GM19193 (cell line): ENCODE data around the gene GPANK1.

Source experiments
- POLR2A ChIP-seq: IDR thresholded peaks from 4 replicates; pipeline ENCODE4 v1.6.1; 2011; ENCODE audit not compliant: insufficient read depth, insufficient read length; ENCODE audit errors: extremely low read depth

The GPANK1 gene

DNA sequence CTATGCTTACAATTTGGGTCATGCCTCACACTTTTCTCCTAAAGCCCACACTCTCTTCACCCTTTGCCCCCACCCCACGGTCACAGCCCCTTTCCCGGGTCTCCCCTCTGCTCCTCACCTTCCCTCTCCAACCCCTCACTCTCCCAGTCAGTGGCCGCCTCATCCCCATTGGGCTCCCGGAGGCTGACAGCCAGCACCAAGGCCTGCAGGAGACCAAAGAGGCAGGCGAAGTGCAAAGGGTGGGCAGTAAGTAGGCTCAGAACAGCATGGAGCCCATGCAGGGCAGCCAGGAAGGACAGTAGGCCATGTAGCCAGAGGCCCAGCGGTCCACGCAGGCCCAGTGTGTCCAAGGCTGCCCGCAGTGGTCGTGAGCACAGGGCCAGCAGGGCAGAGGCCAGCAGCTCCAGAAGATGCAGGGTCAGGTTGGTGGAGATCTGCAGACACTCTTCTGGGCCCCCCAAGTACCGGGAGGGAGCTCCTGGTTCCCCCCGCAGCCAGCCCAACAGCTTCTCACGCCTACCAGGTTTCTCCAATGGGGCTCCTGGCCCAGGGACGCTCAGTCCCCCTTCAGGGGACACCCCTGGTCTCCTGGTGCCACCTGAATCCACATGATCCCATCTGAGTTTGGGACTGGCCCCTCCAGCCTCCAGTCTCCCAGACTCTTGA is 5.7 kb downstream of the GPANK1 start:
- TF ChIP-seq POLR2A, result no peak

DNA sequence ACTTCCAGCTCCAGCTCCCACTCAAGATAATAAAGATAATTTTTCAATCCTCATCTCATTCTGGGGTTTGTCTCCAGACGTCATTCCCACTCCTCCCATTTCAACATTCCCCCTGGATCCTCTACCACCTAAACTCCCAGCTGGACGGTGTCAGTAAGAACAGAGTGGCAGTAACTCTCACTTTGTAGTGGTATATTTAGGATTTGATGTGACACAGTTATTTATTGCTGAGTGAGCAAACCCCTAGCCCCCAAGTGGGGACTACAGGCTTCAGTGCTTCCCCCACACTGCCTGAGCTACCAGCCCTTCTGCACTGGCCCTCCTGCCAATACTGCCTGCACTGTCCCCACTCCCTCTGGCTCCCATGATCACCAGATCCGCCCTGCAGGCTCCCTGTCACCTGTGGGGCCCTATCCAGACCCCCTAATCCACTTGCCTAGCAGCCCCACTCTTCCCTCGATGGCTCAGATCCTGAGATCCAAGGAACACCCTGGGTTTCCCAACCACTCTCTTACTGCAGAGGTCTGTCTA is 6.6 kb downstream of the GPANK1 start:
- no peak for TF ChIP-seq POLR2A

DNA sequence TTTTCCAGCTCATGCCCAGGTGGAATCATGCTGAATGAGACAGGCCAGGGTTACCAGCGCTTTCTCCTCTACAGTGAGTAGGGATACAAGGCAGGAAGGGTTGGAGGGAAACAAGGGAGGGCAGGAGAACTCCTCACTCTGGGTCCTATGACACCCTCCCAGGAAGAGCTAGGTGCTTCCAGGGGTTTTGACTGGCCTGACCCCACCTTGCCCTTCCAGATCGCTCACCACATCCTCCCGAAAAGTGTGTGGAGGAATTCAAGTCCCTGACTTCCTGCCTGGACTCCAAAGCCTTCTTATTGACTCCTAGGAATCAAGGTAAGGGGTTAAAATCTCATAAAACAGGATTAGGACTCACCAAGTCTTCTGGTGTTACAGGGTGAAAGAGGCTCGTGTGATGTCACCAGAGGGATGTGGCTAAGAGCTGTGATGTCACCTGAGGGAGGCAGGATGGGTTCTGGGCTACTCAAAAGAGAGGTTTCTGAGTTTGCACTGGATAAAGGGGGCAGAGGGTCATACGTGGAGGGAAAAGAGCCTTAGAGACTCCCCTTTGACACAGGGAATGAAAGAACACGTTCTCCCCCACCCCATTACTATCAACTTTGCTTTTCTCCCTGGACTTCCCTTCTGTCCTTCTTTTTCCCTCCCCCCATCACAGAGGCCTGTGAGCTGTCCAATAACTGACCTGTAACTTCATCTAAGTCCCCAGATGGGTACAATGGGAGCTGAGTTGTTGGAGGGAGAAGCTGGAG is 7.2 kb downstream of the GPANK1 start:
- TF ChIP-seq POLR2A, result no peak

DNA sequence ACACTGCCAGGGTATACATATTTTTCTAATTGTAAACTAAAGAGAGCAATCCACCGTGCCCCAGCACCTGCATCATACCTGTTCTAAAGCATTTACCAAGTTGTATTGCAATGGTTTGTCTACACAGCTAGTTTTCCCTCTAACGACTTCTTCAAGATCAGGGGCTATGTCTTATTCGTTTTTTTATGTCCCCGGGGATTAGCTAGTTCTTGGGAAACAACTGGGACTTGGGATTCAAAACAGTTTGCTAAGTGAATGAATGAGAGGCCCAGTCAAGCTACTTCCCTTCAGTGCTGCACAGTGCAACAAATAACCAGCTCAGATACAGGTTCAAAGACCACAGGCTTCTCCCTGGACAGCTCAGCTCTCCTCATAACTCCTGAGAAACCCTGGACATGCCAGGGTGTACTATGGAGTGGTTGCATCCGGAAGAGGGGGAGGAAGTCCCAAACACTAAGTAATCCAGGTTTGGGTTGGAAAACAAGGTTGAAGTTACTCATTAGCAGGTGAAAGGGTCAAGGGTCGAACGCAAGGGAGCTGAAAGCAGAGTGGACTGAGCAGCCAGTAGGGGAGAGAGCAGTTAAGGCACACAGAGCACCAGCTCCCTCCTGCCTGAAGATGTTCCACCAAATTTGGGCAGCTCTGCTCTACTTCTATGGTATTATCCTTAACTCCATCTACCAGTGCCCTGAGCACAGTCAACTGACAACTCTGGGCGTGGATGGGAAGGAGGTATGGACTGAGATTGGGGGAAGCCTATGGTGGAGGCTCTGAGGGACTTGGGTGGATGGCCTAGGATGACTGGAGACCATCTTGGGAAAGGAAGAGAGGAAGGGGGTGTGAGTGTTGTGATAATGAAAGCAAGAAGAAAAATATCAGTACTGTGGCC is 9.2 kb downstream of the GPANK1 start, which contains the start of gene APOM:
Gene APOM (plus strand): TSS at position 546 of the 889 bp plus-strand sequence. CDS start 73 bp downstream, at position 619.
- no peak for TF ChIP-seq POLR2A

DNA sequence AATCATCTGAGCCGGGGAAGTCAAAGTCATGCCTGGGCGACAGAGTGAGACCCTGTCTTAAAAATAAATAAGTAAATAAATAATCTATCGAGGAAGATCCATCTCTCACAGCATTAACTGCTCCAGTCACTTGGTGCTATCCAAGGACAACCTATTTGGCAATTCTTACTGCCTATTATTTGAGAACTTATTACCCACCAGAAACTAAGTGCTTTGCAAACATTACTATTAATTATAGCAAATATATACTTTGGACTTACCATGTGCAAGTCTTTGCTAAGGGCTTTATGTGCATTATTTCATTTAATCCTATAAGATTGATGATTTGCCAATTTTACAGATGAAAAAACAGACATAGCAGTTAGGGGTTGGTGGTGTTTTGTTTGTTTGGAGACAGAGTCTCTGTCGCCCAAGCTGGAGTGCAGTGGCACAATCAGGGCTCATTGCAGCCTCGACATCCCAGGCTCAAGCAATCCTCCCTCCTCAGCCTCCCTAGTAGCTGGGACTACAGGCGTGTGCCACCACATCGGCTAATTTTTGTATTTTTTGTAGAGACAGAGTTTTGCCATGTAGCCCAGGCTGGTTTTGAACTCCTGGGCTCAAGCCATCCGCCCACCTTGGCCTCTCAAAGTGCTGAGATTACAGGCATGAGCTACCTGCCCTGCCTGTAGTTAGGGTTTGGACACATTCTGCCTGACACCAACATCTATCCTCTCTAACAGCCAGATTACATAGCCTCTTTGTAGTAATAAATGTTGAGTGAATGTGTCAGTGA is 10.0 kb downstream of the GPANK1 start:
- TF ChIP-seq POLR2A, result no peak

DNA sequence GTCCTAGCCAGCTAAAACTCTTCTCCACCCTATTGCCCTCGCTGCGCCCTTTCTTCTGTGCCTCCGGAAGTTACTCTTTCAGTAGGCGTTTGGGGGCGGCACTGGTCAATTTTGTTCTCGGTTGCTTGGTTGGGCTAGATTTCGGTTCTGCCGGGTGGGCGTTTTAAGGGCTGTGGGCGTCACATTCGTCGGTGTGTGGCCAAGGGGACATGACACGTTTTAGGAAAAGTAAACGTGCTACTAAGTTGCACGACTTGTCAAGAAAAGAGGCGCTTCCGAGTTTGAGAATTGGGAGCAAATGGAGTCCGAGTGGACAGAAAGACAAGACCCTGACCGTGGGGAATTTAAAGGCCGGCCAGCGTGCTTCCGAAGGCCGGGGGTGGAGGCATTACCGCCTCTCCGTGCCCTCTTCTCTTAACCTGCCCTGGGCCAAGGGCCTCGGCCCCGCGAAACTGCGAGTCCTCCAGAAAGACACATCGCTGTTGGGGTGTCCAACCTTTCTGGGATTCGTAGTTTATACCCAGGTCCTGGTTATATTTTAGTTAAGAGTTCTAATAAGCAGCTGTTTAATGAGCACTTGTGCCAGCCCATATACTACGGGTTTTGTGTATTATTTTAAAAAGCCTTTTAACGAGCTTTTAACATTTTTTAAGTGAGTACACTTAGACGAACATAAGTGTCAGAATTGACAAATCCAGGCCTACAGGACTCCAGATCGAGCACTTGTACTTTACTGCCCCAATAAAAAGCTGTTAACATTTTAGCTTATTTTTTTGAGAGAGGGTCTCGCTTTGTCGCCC is 11.7 kb downstream of the GPANK1 start:
- peak; percentile 74 for TF ChIP-seq POLR2A

DNA sequence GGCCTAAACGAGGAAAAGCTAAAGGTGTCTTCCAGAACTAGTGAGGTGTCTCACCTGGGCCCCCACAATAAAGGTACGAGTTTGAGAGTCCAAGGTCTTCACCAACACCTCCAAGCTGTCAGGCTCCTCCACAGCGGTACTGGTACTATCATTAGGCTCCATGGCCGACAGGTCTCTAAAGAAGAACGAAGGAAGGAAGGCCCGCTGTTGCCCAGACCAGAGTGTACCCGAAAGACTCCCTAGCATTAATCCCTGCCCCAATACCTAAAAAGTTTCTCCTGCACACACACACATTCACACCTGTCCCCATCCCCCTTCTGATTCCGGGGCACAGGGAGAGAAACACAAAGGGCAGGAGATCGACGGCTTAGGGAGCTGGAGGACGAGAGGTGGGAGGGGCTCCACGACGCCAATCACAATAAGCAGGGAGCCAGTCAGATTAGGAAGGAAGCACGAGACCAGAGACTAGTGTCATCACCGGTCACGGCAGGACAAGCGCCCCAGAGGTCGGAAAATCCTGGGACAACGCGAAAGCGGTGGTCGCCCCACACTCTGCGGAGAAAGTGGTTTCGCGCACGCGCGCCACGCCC is 13.1 kb downstream of the GPANK1 start:
- no peak for TF ChIP-seq POLR2A

DNA sequence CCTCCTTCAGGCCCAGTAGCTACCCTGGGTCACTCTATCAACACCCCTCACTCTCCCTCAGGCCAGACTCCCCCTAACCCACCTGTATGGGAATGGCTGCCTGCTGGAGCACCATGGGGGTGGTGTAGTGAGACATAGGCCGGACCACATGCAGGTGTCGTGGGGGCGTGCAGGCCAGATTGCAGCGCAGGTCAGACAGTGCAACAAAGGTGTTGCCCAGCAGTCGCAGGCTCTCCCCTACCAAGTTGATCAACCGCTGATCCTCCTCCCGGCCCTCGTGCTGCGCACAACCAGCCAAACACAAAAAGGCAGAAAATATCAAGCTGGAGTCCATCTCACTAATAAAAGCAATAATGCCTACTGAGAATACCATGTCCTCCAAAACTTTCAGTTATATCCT is 19.5 kb downstream of the GPANK1 start:
- TF ChIP-seq POLR2A, result no peak

DNA sequence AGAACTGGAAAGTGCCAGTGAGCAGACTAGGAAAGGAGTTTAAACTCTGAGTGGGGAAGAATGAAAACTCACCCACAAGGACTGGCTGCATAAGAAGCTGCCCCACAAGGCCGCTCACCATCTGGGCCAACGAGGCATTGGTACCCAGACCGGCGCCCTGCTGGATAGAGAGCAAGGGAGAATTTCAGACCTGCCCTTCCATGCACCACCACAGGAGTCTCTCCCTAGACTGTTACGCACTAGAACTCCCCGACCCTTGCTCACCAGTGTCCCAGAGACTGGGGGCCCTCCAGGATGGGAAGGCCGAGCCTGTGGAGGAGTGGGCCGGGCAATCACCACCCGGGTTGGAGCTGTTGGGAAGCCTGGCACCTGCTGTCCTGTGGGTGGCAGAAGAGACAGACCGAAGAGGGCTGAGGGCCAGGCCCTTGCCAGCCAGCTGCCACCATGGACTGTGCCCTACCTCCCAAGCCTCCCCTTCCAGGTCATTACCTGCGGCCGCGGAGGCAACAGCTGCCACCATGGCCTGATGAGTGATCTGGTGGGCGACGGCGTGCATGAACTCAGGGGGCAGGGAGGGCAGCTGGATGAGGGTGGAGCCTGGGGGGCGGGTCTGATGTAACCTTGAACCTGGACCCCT is 20.9 kb downstream of the GPANK1 start:
- no peak for TF ChIP-seq POLR2A

DNA sequence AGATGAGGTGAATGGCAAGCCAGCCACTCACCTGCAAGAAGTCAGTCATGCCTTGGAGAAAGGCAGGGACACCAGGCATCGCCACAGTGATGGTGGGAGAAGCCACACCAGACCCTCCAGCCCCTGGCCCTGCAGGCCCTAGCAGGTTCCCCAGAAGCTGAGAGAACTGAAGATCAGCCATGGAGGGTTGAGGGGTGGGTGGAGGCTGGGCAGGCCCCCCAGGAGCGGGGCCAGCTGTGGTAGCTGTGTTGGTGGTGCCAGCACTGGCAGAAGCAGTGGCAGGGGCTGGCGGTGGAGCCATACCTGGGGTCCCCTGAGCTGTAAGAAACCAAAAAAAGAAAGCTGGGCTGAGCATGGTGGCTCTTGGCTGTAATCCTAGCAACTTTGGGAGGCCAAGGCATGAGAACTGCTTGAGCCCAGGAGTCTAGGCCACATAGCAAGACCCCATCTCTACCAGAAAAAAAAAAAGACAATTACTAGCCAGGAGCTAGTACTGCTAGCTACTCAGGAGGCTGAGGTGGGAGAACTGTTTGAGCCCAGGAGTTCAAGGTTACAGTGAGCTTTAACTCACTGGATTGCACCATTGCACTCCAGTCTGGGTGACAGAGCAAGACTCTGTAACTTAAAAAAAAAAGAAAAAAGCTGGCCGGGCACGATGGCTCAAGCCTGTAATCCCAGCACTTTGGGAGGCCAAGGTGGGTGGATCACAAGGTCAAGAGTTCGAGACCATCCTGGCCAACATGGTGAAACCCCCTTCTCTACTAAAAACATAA is 21.8 kb downstream of the GPANK1 start:
- TF ChIP-seq POLR2A, result no peak

DNA sequence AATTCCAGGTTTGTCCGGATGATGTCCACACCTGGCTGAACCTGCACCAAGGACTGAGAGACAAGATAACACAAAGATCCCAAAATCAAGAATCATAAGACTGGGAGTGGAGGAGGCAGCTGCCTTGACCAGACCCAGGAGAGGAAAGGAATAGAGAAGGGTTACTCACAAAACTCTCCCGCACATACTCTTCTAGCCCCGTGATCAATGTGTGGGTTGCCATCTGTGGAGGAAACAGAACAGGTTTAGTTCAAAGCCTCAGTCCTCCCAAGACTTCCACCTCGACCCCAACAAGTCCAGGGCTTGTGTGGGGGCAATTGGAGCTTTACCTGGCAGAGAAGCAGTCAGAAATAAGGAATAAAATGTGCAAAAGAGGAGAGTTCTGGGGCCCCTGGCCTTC is 23.4 kb downstream of the GPANK1 start:
- TF ChIP-seq POLR2A, result no peak

DNA sequence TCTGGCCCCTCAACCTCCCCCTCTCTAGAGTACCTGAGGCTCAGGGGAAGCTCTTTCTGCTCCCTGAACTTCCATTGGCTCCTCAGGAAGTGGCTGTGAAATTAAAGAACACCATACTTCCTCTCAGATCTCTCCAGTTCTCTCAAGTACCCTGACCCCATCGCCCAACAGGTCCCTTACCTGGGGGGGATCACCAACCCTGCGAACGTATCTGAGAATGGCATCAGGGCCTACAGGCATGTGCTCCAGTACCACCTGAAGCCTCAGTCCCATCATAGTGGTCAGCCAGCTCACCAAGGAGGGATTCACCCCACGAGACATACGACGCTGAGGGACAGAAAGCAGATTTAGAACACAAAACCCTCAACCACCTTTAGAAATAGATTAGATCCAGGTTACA is 24.2 kb downstream of the GPANK1 start:
- no peak for TF ChIP-seq POLR2A
